ENCODE measurements around the gene ABHD16A. TPM values are rescaled to one million over a fixed set of nuclear protein-coding genes. Genes with fewer than 3 reads are reported as not detected.

The ABHD16A gene
- total and polyA plus RNA-seq, 2 of the 13 experiments (the other 11 are each of a cell fraction or from before 2014, with no cell fraction given), result 43.5 to 45.4 TPM

DNA sequence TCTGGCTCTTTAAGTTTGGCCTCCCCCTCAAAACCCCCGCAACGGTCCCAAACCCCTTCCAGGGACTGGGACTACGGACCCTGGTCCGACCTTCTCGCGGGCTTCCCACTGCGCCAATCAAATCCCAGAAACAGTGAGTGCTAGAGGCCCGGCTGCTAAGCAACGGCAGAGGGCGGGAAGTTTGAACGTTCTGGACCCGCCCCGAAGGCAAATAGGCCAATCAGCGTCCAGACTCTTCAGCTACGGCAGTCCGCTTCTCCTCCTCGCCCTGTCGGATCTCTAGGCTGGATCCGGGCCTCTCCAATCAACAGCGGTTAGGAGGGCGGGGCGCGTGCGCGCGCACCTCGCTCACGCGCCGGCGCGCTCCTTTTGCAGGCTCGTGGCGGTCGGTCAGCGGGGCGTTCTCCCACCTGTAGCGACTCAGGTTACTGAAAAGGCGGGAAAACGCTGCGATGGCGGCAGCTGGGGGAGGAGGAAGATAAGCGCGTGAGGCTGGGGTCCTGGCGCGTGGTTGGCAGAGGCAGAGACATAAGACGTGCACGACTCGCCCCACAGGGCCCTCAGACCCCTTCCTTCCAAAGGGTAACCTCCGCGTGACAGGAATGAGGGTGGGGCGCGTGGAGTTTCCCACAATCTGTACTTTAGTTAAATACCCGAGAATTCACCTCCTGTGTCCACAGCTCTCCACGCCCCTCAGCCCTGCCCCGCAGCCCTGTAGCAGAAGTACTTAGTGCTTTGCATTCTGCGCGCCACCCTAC lies 36.7 kb upstream of the ABHD16A start, which contains the start of gene MSH5 (continued):
- TF ChIP-seq, protein P1, sequence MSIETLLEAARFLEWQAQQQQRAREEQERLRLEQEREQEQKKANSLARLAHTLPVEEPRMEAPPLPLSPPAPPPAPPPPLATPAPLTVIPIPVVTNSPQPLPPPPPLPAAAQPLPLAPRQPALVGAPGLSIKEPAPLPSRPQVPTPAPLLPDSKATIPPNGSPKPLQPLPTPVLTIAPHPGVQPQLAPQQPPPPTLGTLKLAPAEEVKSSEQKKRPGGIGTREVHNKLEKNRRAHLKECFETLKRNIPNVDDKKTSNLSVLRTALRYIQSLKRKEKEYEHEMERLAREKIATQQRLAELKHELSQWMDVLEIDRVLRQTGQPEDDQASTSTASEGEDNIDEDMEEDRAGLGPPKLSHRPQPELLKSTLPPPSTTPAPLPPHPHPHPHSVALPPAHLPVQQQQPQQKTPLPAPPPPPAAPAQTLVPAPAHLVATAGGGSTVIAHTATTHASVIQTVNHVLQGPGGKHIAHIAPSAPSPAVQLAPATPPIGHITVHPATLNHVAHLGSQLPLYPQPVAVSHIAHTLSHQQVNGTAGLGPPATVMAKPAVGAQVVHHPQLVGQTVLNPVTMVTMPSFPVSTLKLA (IDR thresholded peaks at IDR 0.05), result peak; percentile 77
- peak; percentile 96 for TF ChIP-seq ZNF709 (CRISPR knock-in tag; IDR thresholded peaks at IDR 0.05)
- TF ChIP-seq SP5 (CRISPR knock-in tag; IDR thresholded peaks at IDR 0.05; ENCODE audit: borderline replicate concordance, low read depth), result peak; percentile 82
- TF ChIP-seq HMG20A (CRISPR knock-in tag; IDR thresholded peaks at IDR 0.05; ENCODE audit: borderline replicate concordance), result 0 out of 2 replicates have a peak, but pooled peaks have one; percentile 16
- TF ChIP-seq ZFP62 (CRISPR knock-in tag; IDR thresholded peaks at IDR 0.05), result no peak
- TF ChIP-seq THAP7 (CRISPR knock-in tag; IDR thresholded peaks at IDR 0.05), result peak; percentile 73; the same call in 1 of the 2 replicates
- peak; percentile 82 for TF ChIP-seq PHF5A (CRISPR knock-in tag; IDR thresholded peaks at IDR 0.05; ENCODE audit: low read depth, unreplicated experiment)
- TF ChIP-seq, protein P2, sequence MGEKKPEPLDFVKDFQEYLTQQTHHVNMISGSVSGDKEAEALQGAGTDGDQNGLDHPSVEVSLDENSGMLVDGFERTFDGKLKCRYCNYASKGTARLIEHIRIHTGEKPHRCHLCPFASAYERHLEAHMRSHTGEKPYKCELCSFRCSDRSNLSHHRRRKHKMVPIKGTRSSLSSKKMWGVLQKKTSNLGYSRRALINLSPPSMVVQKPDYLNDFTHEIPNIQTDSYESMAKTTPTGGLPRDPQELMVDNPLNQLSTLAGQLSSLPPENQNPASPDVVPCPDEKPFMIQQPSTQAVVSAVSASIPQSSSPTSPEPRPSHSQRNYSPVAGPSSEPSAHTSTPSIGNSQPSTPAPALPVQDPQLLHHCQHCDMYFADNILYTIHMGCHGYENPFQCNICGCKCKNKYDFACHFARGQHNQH (CRISPR knock-in tag; IDR thresholded peaks at IDR 0.05), result peak; percentile 88
- TF ChIP-seq, protein P3, sequence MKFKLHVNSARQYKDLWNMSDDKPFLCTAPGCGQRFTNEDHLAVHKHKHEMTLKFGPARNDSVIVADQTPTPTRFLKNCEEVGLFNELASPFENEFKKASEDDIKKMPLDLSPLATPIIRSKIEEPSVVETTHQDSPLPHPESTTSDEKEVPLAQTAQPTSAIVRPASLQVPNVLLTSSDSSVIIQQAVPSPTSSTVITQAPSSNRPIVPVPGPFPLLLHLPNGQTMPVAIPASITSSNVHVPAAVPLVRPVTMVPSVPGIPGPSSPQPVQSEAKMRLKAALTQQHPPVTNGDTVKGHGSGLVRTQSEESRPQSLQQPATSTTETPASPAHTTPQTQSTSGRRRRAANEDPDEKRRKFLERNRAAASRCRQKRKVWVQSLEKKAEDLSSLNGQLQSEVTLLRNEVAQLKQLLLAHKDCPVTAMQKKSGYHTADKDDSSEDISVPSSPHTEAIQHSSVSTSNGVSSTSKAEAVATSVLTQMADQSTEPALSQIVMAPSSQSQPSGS (CRISPR knock-in tag; IDR thresholded peaks at IDR 0.05), result peak; percentile 79; the same call in 1 of the 2 replicates
- no peak for TF ChIP-seq BRCA1 (CRISPR knock-in tag; IDR thresholded peaks at IDR 0.05)
- TF ChIP-seq E2F5 (CRISPR knock-in tag; conservative IDR thresholded peaks at IDR 0.05), result peak; percentile 99
- no peak; the same call in 1 of the 2 replicates for TF ChIP-seq MLXIP (CRISPR knock-in tag; IDR thresholded peaks at IDR 0.05; ENCODE audit: borderline replicate concordance)
- peak; percentile 76; the same call in 1 of the 2 replicates for TF ChIP-seq AKAP8 (CRISPR knock-in tag; IDR thresholded peaks at IDR 0.05)
- no peak for TF ChIP-seq SRSF9 (IDR thresholded peaks at IDR 0.05; ENCODE audit: borderline replicate concordance, insufficient read depth, low read depth, low read length, poor library complexity, severe bottlenecking)
- peak; percentile 96 for TF ChIP-seq MXD1 (CRISPR knock-in tag; IDR thresholded peaks at IDR 0.05)
- TF ChIP-seq EHMT2 (IDR thresholded peaks at IDR 0.05; ENCODE audit: borderline replicate concordance, low read depth, low read length), result no peak
